HepG2 (cell line): ENCODE measurements around the gene HSD3B1. TPM values are rescaled to one million over a fixed set of nuclear protein-coding genes. Genes with fewer than 3 reads are reported as not detected.

Source experiments
- ATAC-seq: fragments of 200-7000 bp; cut with Tn5 transposase; 3 replicates; pipeline ENCODE4 v1.9.1; 2020; ENCODE audit warnings: mild to moderate bottlenecking, moderate library complexity
- BruUV-seq: library from RNA; stranded (reverse); fragments of 400-500 nt; replicated peaks from 2 replicates; lab custom pipeline; 2021; lab: Mats Ljungman, UMichigan
- CTCF ChIA-PET: fragments of 300-600 bp; formaldehyde crosslinking; extraction: SDS; loops from one replicate; lab custom pipeline; 2021; ENCODE audit warnings: low total read pairs, inconsistent platforms, low intra/inter-chr PET ratio; lab: Yijun Ruan, JAX
- POLR2A ChIA-PET: fragments of 350-600 bp; sonication (Branson Sonifier 250); formaldehyde crosslinking; loops from one replicate; lab custom pipeline; 2020; ENCODE audit warnings: antibody characterized with exemption, inconsistent platforms; lab: Yijun Ruan, JAX
- DNase-seq: peaks from one replicate; pipeline ENCODE4 v3.0.0-alpha.2; 2015; ENCODE audit warnings: low spot score
- FAIRE-seq: peaks from 3 replicates; lab custom pipeline; 2011; peaks lifted over from hg19 to GRCh38; lab: Jason Lieb, UNC
- H2AFZ ChIP-seq: one replicate; pipeline ENCODE4 v1.6.1; 2011; ENCODE audit warnings: low read length, inconsistent platforms
- H3K27ac ChIP-seq: fragments of 300-600 bp; 3 replicates; pipeline ENCODE4 v1.8.0; 2011; ENCODE audit warnings: mixed run types, mild to moderate bottlenecking, mixed read lengths, low read length, inconsistent platforms; ENCODE audit not compliant: insufficient read depth; ENCODE audit errors: extremely low read length
- H3K27me3 ChIP-seq, 2 experiments: fragments of 200-600 bp in 1 of 2; 2 replicates in 1 of 2; 3 replicates in 1 of 2; pipeline versions ENCODE4 v1.6.0 to v1.8.0; 2011; ENCODE audit warnings: low read length in 2 of 2, mild to moderate bottlenecking in 2 of 2, moderate library complexity in 2 of 2, inconsistent platforms in 1 of 2; ENCODE audit not compliant: insufficient read depth in 2 of 2, control insufficient read depth in 1 of 2
- H3K36me3 ChIP-seq, 2 experiments: fragments of 200-600 bp in 1 of 2; replicated peaks in 1 of 2; 2 replicates in 1 of 2; 3 replicates in 1 of 2; pipeline versions ENCODE4 v1.5.1 to v1.8.0; 2011; ENCODE audit warnings: low read length in 2 of 2, inconsistent platforms in 1 of 2; ENCODE audit not compliant: insufficient read depth in 2 of 2, control insufficient read depth in 1 of 2
- H3K4me1 ChIP-seq: 2 replicates; pipeline ENCODE4 v1.5.1; 2012; ENCODE audit warnings: low read length, inconsistent platforms; ENCODE audit not compliant: insufficient read depth
- H3K4me2 ChIP-seq: 2 replicates; pipeline ENCODE4 v1.6.0; 2011; ENCODE audit warnings: low read depth, low read length, inconsistent platforms
- H3K4me3 ChIP-seq, 3 experiments: fragments of 200-600 bp in 1 of 3; sonication (generic), shearing (Covaris generic) in 1 of 3; replicated peaks in 1 of 3; 2 replicates each; pipeline ENCODE4 v1.5.1; 2011 to 2016; ENCODE audit warnings: low read length in 3 of 3, inconsistent platforms in 2 of 3, low read depth in 2 of 3, mild to moderate bottlenecking in 2 of 3, control low read depth in 1 of 3, mixed read lengths in 1 of 3; ENCODE audit not compliant: insufficient read depth in 1 of 3
- H3K79me2 ChIP-seq: one replicate; pipeline ENCODE4 v1.6.1; 2011; ENCODE audit warnings: low read length, inconsistent platforms; ENCODE audit not compliant: insufficient read depth
- H3K9ac ChIP-seq: 2 replicates; pipeline ENCODE4 v1.6.0; 2011; ENCODE audit warnings: mild to moderate bottlenecking, low read depth, low read length, inconsistent platforms; ENCODE audit not compliant: insufficient read depth
- H3K9me3 ChIP-seq: 2 replicates; pipeline ENCODE4 v1.5.1; 2012; ENCODE audit warnings: mild to moderate bottlenecking, low read length
- H4K20me1 ChIP-seq: 2 replicates; pipeline ENCODE4 v1.6.0; 2011; ENCODE audit warnings: inconsistent platforms, mild to moderate bottlenecking, low read length, moderate library complexity; ENCODE audit not compliant: insufficient read depth
- ARID4A ChIP-seq: sonication (generic); formaldehyde crosslinking; IDR thresholded peaks from 2 replicates; pipeline ENCODE4 v1.5.0; 2020; ENCODE audit warnings: mild to moderate bottlenecking, missing genetic modification reagents, borderline replicate concordance
- HOXA5 ChIP-seq: sonication (generic); formaldehyde crosslinking; IDR thresholded peaks from 2 replicates; pipeline ENCODE4 v1.4.0; 2020; ENCODE audit warnings: missing genetic modification reagents
- KLF11 ChIP-seq: IDR thresholded peaks from 2 replicates; pipeline ENCODE4 v1.6.1; 2016; ENCODE audit warnings: missing compliant biosample characterization
- ONECUT2 ChIP-seq: sonication (generic); formaldehyde crosslinking; IDR thresholded peaks from 2 replicates; pipeline ENCODE4 v1.4.0; 2020; ENCODE audit warnings: missing genetic modification reagents
- PTBP1 ChIP-seq: fragments of 200-400 bp; formaldehyde crosslinking; IDR thresholded peaks from 2 replicates; pipeline ENCODE4 v1.6.1; 2018; ENCODE audit warnings: low read length, low read depth; ENCODE audit not compliant: poor library complexity, severe bottlenecking
- RXRA ChIP-seq: sonication (generic); formaldehyde crosslinking; IDR thresholded peaks from 2 replicates; pipeline ENCODE4 v1.5.1; 2020; ENCODE audit warnings: missing genetic modification reagents
- THAP9 ChIP-seq: sonication (generic); formaldehyde crosslinking; IDR thresholded peaks from 2 replicates; pipeline ENCODE4; 2020; ENCODE audit warnings: missing genetic modification reagents, mild to moderate bottlenecking, borderline replicate concordance
- U2AF1 ChIP-seq: fragments of 200-400 bp; formaldehyde crosslinking; optimal IDR thresholded peaks from 2 replicates; pipeline ENCODE3; 2017; ENCODE audit warnings: mild to moderate bottlenecking, low read depth, low read length
- XRCC5 ChIP-seq: fragments of 200-400 bp; formaldehyde crosslinking; optimal IDR thresholded peaks from 2 replicates; pipeline ENCODE3; 2017; ENCODE audit warnings: mild to moderate bottlenecking, low read length
- ZFP41 ChIP-seq: sonication (generic); formaldehyde crosslinking; IDR thresholded peaks from 2 replicates; pipeline ENCODE4 v1.4.0; 2020; ENCODE audit warnings: mild to moderate bottlenecking, missing genetic modification reagents, borderline replicate concordance
- ZNF101 ChIP-seq: sonication (generic); formaldehyde crosslinking; IDR thresholded peaks from 2 replicates; pipeline ENCODE4 v1.4.0; 2020; ENCODE audit warnings: mild to moderate bottlenecking, low read depth, missing genetic modification reagents, borderline replicate concordance
- ZNF335 ChIP-seq: sonication (generic); formaldehyde crosslinking; IDR thresholded peaks from 2 replicates; pipeline ENCODE4 v1.4.0; 2020; ENCODE audit warnings: missing genetic modification reagents
- ZNF564 ChIP-seq: sonication (generic); formaldehyde crosslinking; IDR thresholded peaks from 2 replicates; pipeline ENCODE4 v1.8.1; 2023; ENCODE audit warnings: mild to moderate bottlenecking, missing genetic modification reagents
- ZNF660 ChIP-seq: sonication (generic); formaldehyde crosslinking; IDR thresholded peaks from 2 replicates; pipeline ENCODE4 v1.5.1; 2020; ENCODE audit warnings: mild to moderate bottlenecking, low read depth, missing genetic modification reagents, borderline replicate concordance
- ZNF713 ChIP-seq: sonication (generic); formaldehyde crosslinking; IDR thresholded peaks from 2 replicates; pipeline ENCODE4 v1.4.0; 2020; ENCODE audit warnings: mild to moderate bottlenecking, missing genetic modification reagents
- WGBS: methylation state at CpG from one replicate; pipeline ENCODE4 v1.1.6; 2017; ENCODE audit warnings: low lambda C conversion rate; 5-methylcytosine and 5-hydroxymethylcytosine counted together
- in situ Hi-C: cut with HindIII; loops from 2 replicates; pipeline ENCODE4 v1.10.0; 2017; ENCODE audit warnings: low pct_unique_long_range_greater_than_20kb; ENCODE audit not compliant: extremely low pct_ligation_motif_present
- intact Hi-C: fragments of 100-400 bp; cut with micrococcal nuclease; formaldehyde crosslinking; loops from one replicate; pipeline ENCODE4 v1.10.0; 2022; ENCODE audit not compliant: unreplicated experiment
- polyA plus RNA-seq, 8 experiments: library from polyadenylated mRNA; depleted of rRNA in 3 of 8; stranded (reverse) in 7 of 8; unstranded in 1 of 8; fragments of >200 nt; fragmentation: Illumina TruSeq in 4 of 8; extraction: Trizol in 4 of 8; gene quantifications; 2 replicates each; pipeline versions ENCODE4 v1.2.1 to v1.2.3, GENCODE V29; 2011 to 2016; ENCODE audit warnings: low read depth in 4 of 8, missing spikeins in 1 of 8, mixed read lengths in 1 of 8; ENCODE audit not compliant: insufficient read depth in 1 of 8
- total RNA-seq, 5 experiments: library from RNA; depleted of rRNA; stranded (reverse); fragments of >200 nt; fragmentation: Illumina TruSeq; extraction: Trizol; gene quantifications; 2 replicates each; pipeline ENCODE4 v1.2.3, GENCODE V29; 2016; ENCODE audit warnings: low read depth in 1 of 5

HSD3B1 gene
- total and polyA plus RNA-seq, 2 of the 13 experiments (the other 11 are each of a cell fraction or from before 2014, with no cell fraction given) = not detected

- TF ChIP-seq THAP9 (CRISPR knock-in tag) (no peak), U2AF1 (no peak), ZNF660 (no peak), XRCC5 (no peak), ZFP41 (CRISPR knock-in tag) (no peak), RXRA (CRISPR knock-in tag) (no peak), ZNF713 (CRISPR knock-in tag) (no peak)
- TF ChIP-seq, all 625 proteins: peak for 0
Observed at GRCh38 chr1:119506941-119507340, at the start of gene HSD3B1 (continued).

- TF ChIP-seq ONECUT2 (no peak), ARID4A (CRISPR knock-in tag) (no peak), ZNF335 (CRISPR knock-in tag) (no peak), ZNF101 (CRISPR knock-in tag) (no peak), HOXA5 (no peak), PTBP1 (no peak), KLF11 (CRISPR knock-in tag) (no peak), ZNF564 (CRISPR knock-in tag) (no peak)
- no peaks in the 10 kb centered on the region for H3K36me3 ChIP-seq
- H3K4me2 ChIP-seq = no peak overlapping the region
- CTCF ChIA-PET = no interaction called here
- no peak overlapping the region for H3K9ac ChIP-seq
- no peaks in the 10 kb centered on the region for H4K20me1 ChIP-seq
- H3K4me1 ChIP-seq = peaks cover 22% of the 10 kb centered on the region
- H3K27me3 ChIP-seq = no peaks in the 10 kb centered on the region
- no peak overlapping the region for H3K27ac ChIP-seq
- BruUV-seq = no TSS peak
- in situ Hi-C loops = no loop called here
- ATAC-seq = no peak
- no peak overlapping the region for H3K4me3 ChIP-seq
- POLR2A ChIA-PET = no interaction called here
- DNase-seq = no peak
- intact Hi-C loops = no loop called here
- no peak for FAIRE-seq
- H3K9me3 ChIP-seq = no peaks in the 10 kb centered on the region
- no peaks in the 10 kb centered on the region for H3K79me2 ChIP-seq
- WGBS = 23% methylated on average over 2 of the region's 2 CpGs
- no peak overlapping the region for H2AFZ ChIP-seq
Observed at GRCh38 chr1:119462964-119463363, 44.0 kb upstream of the HSD3B1 start.
